Suprapubic skin (tissue), 4 donors: ENCODE data around the gene SH3RF1. TPM values are rescaled to one million over a fixed set of nuclear protein-coding genes. Genes with fewer than 3 reads are reported as not detected.

ENCODE experiments used
- DNase-seq, 2 donors: peaks; one replicate each; pipeline ENCODE4 v3.0.0-alpha.2; 2019; ENCODE audit warnings: low spot score in 2 of 2
- H3K27ac ChIP-seq: fragments of 200-600 bp; sonication (generic); one replicate; pipeline ENCODE4 v1.5.1; 2019
- H3K27me3 ChIP-seq: fragments of 200-600 bp; sonication (generic); one replicate; pipeline ENCODE4 v1.5.1; 2019
- H3K36me3 ChIP-seq: fragments of 200-600 bp; sonication (generic); one replicate; pipeline ENCODE4 v1.5.1; 2019
- H3K4me1 ChIP-seq: fragments of 200-600 bp; sonication (generic); one replicate; pipeline ENCODE4 v1.5.1; 2019
- H3K4me3 ChIP-seq: fragments of 200-600 bp; sonication (generic); one replicate; pipeline ENCODE4 v1.5.1; 2019; ENCODE audit warnings: mild to moderate bottlenecking
- H3K9me3 ChIP-seq: fragments of 200-600 bp; sonication (generic); one replicate; pipeline ENCODE4 v1.5.1; 2019
- EP300 ChIP-seq: sonication (generic); formaldehyde crosslinking; IDR thresholded peaks from one replicate; pipeline ENCODE4 v1.6.1; 2017; ENCODE audit warnings: antibody characterized with exemption
- POLR2A ChIP-seq, 2 donors: fragments of 450-650 bp; IDR thresholded peaks; one replicate each; pipeline ENCODE4 v1.6.1; 2017; ENCODE audit warnings: antibody characterized with exemption in 2 of 2, mild to moderate bottlenecking in 2 of 2, moderate library complexity in 2 of 2
- POLR2AphosphoS5 ChIP-seq, 3 donors: sonication (generic); formaldehyde crosslinking; IDR thresholded peaks; one replicate each; pipeline ENCODE4 v1.6.1; 2017; ENCODE audit warnings: antibody characterized with exemption in 3 of 3
- WGBS: methylation state at CpG from one replicate; pipeline ENCODE4 v1.1.5; 2018; 5-methylcytosine and 5-hydroxymethylcytosine counted together
- total RNA-seq, 4 donors: library from RNA; depleted of rRNA; stranded (reverse); fragments of >200 nt; gene quantifications; one replicate each; pipeline ENCODE4 v1.1.0, GENCODE V29; 2016
- TF ChIP-seq, protein P1 (sequence below), 2 donors: fragments of 200-600 bp in 1 of 2; fragments of 450-650 bp in 1 of 2; sonication (generic) in 1 of 2; IDR thresholded peaks; one replicate each; pipeline ENCODE4 v1.5.1; 2016 to 2019; ENCODE audit warnings: antibody characterized with exemption in 2 of 2, mild to moderate bottlenecking in 1 of 2, moderate library complexity in 1 of 2

Gene SH3RF1
- total RNA-seq, 4 donors from 2014 or later = 10.8 to 18.1 (median 15.0) TPM

GRCh38 chr4:169253904-169254303 is 16.9 kb downstream of the SH3RF1 start:
- H3K4me1 ChIP-seq = peaks cover 54% of the 10 kb centered on the region
- no peaks in the 10 kb centered on the region for H3K27me3 ChIP-seq
- no peak for TF ChIP-seq POLR2A (IDR thresholded peaks at IDR 0.05)
- TF ChIP-seq EP300 = no peak
- TF ChIP-seq, protein P1, sequence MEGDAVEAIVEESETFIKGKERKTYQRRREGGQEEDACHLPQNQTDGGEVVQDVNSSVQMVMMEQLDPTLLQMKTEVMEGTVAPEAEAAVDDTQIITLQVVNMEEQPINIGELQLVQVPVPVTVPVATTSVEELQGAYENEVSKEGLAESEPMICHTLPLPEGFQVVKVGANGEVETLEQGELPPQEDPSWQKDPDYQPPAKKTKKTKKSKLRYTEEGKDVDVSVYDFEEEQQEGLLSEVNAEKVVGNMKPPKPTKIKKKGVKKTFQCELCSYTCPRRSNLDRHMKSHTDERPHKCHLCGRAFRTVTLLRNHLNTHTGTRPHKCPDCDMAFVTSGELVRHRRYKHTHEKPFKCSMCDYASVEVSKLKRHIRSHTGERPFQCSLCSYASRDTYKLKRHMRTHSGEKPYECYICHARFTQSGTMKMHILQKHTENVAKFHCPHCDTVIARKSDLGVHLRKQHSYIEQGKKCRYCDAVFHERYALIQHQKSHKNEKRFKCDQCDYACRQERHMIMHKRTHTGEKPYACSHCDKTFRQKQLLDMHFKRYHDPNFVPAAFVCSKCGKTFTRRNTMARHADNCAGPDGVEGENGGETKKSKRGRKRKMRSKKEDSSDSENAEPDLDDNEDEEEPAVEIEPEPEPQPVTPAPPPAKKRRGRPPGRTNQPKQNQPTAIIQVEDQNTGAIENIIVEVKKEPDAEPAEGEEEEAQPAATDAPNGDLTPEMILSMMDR (IDR thresholded peaks at IDR 0.05) = no peak
- no peak for TF ChIP-seq POLR2AphosphoS5 (IDR thresholded peaks at IDR 0.05)
- H3K4me3 ChIP-seq = no peak overlapping the region
- no peaks in the 10 kb centered on the region for H3K9me3 ChIP-seq
- no peaks in the 10 kb centered on the region for H3K36me3 ChIP-seq
- no peak overlapping the region for H3K27ac ChIP-seq
- WGBS = 0% methylated on average over 1 of the region's 1 CpG
- no peak for DNase-seq

GRCh38 chr4:169253113-169253671 is 17.6 kb downstream of the SH3RF1 start:
- WGBS = 71% methylated on average over 2 of the region's 2 CpGs
- H3K27me3 ChIP-seq = no peaks in the 10 kb centered on the region
- H3K36me3 ChIP-seq = no peaks in the 10 kb centered on the region
- peaks cover 54% of the 10 kb centered on the region for H3K4me1 ChIP-seq
- no peak for TF ChIP-seq POLR2AphosphoS5 (IDR thresholded peaks at IDR 0.05)
- TF ChIP-seq EP300 = no peak
- TF ChIP-seq, protein P1 (IDR thresholded peaks at IDR 0.05) = no peak
- no peak for TF ChIP-seq POLR2A (IDR thresholded peaks at IDR 0.05)
- no peak overlapping the region for H3K4me3 ChIP-seq
- H3K9me3 ChIP-seq = no peaks in the 10 kb centered on the region
- H3K27ac ChIP-seq = no peak overlapping the region
- DNase-seq = no peak

DNA sequence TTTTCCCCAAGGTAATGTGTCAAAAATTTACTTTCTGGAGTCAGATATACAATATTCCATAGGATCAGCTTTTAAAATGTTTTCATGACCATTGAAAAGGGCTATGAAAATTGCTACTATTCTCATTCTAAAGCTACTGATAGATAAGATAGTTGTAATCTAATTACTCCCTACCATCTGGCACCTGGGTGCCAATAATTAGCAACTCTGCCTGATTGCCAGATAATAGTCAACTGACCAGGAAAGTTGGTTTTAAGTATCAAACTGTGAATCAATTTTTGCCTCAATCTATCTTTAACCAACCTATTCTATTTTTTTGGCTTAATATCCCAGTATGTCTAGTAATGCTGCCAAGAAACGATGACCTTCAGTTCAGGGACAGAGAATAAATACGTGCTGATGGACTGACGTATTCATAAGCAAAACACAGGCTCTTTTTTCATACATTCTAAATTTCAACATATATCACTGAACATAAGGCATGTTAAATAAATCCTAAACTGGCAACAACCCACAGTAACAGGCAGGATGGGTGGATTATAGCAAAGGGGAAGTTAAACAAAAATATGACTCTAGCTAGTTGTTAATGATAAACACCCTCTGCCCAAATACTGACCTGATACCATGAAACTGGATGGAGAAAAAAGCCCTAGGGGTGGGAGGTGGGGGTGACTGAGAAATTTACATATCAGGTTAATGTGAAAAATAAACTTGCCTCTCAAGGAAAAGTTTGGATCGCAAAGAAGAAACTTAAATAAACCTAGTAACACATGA is 18.2 kb downstream of the SH3RF1 start:
- no peaks in the 10 kb centered on the region for H3K27me3 ChIP-seq
- H3K9me3 ChIP-seq = no peaks in the 10 kb centered on the region
- H3K27ac ChIP-seq = no peak overlapping the region
- DNase-seq = no peak
- TF ChIP-seq POLR2A (IDR thresholded peaks at IDR 0.05) (no peak), EP300 (no peak), POLR2AphosphoS5 (IDR thresholded peaks at IDR 0.05) (no peak)
- TF ChIP-seq, protein P1 (IDR thresholded peaks at IDR 0.05) = no peak
- 42% methylated on average over 4 of the region's 4 CpGs for WGBS
- peaks cover 53% of the 10 kb centered on the region for H3K4me1 ChIP-seq
- H3K4me3 ChIP-seq = no peak overlapping the region
- no peaks in the 10 kb centered on the region for H3K36me3 ChIP-seq

DNA sequence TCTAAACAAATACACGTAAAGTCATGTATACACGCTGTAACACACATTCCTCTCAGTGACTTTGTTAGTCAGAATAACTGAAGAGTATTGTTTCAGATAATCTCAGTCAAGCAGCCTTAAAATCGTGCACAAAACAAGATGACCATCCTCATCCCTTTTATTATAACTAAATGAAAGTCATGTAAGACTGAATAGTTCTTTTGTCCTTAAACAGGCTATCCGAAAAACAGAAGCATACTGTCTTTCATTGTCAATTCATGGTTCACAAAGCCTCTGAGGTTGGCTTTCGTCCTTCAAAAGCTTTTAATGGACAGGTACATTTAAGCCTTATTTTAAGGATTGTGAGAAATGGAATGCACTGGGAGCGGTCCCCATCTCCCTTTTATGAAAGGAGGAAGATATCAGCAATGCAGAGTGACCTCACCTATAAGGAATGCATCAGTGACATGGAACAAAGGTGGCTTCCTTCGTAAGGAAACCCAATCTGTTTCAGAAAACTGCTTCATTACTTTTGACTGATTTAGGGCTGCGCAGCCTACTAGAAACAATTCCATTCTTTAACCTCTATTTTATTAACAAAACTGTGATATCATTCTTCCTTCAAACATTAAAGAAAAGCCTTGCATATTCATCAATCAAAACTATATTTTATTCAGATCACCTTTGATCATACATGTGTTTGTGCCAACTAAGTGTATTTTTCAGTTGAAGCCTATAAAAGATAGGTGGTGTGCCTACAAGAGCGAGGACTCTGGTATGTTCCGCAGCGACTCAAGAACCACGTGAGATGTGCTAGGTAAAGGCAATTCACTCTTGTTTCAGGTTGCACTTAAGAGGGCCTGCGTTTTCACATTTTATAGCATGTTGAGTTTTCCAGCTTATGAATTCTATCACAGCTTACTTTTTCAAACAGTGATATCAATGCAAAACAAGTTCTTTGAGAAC is 19.2 kb downstream of the SH3RF1 start:
- Histone ChIP-seq H3K36me3 (no peaks in the 10 kb centered on the region), H3K9me3 (no peaks in the 10 kb centered on the region), H3K27ac (no peak overlapping the region), H3K4me3 (no peak overlapping the region), H3K4me1 (peaks cover 48% of the 10 kb centered on the region), H3K27me3 (no peaks in the 10 kb centered on the region)
- TF ChIP-seq POLR2AphosphoS5 (IDR thresholded peaks at IDR 0.05) (no peak), EP300 (no peak), POLR2A (IDR thresholded peaks at IDR 0.05) (no peak)
- TF ChIP-seq, protein P1 (IDR thresholded peaks at IDR 0.05) = no peak
- DNase-seq = no peak
- WGBS = 77% methylated on average over 13 of the region's 13 CpGs
